Activated CD4-positive, alpha-beta T cell treated with anti-CD3 and anti-CD28 coated beads, Interleukin-2, Interleukin-4, amounts not matched to agents 100 ng/mL and 50 ng/mL, durations not matched to agents 16 hours and 8 hours (primary cell): ENCODE results near the gene WIPF3.

Source experiments
- DNase-seq: peaks from one replicate; pipeline ENCODE4 v3.0.0-alpha.2; 2020; ENCODE audit warnings: low spot score

WIPF3 gene

DNA sequence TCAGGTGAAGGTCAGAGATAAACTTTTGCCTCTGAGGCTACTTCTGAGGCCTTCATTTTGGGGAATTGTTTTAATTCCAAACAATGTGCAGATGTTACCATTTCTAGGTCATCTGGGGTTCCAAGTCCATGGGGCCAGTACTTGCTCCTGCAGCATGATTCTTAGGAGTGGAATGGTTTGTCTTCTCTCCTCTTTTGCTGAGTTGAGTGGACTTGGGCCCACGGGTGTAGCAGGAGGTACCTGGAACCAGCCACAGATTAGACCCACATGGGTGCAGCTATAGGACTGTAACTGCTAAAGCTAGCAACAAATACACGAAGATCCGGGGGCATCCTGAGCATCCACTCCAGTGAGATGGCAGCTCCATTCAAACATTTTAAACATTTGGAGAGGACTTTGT lies 41.6 kb downstream of the WIPF3 start:
- no peak for DNase-seq

DNA sequence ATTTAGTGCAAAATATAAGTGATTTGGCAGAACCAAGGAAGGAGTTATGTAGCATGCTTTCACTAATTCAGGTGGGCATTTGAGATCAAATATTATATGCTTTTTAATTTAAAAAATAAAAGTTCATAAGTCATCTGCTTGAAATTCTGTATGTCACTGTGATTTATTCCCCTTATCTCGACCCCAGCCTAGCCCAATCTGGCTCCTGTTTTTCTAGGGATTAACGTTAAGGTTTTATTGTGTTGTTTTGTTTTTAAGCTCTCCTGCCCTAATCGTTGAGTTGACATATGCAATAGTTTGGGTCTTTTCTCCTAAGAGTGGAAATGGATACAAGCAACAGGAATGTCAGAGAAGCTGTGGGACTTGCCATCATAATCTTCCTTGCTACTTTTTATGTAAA lies 42.6 kb downstream of the WIPF3 start:
- no peak for DNase-seq

DNA sequence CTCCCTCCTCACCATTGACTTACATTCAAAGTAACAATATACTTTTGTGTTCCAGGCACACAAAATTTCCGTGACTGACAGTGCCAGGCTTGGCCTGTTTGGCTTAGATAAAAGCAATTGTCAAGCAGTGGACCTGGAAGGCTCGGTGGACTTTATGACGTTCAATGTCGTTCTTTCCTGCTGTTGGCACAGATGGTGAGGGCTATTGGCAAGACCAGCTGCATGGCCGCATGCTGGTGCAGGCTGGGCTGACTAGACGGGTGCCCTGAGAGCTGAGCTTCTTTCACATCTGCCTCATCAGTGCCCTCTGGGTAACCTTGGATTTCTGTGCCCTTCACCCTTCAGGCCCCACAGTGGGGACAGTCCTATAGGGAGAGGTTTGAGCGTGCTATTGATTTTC lies 45.2 kb downstream of the WIPF3 start:
- DNase-seq = no peak

DNA sequence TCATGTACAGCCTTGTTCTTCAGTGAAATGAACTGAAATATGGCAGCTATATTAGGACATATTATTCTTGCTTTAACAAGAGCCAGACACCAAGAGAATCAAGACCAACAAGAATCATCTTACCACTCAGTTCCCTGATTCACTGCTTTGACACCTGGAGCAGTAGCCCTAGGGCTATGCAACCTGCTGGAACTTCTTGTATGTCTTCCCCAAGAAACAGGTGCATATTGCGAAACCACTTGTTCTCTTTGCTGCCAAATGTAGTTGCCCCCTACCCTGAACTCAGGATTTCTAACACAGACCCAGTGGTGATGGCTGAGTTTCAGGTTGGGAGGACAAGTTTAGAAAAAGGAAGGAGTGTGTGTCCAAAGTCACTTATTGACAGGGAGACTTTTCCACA lies 46.1 kb downstream of the WIPF3 start:
- no peak for DNase-seq

DNA sequence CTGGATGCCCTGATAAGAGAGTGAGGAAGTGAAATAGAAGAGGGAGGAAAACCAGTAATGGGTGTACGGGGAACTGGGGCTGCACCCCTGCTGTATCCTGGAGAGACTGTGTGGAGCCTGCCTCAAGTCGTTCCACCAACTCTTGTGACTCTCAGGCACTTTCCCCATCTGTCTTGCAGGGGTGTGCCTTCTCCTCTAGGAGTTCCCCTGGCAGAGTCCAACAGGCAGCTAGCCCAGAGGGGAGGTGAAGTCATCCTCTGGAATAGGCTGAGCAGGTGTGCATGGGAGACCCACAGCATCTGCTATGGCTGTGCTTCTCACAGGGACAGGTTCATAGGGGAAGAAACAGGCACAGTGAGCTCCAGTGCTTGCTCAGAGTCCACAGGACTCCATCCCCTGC lies 46.8 kb downstream of the WIPF3 start:
- no peak for DNase-seq

DNA sequence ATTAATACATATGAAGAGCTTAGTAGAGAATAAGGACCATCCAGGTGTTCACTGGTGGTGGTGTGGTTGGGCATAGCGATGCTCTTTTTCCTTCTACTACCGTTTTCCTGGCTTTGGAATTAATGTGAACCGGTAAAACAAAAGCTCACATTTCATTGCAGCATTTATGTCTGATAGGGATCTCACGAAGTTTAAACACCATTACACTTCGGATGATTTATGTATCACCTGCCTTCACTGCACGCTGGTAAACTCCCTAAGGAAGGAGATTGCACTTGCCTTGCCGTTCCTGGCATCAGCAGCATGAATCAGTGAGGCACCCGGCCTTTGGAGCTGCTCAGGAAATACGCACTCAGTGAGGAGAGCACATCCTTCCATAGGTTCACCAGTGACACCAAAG lies 47.5 kb downstream of the WIPF3 start:
- DNase-seq = no peak

DNA sequence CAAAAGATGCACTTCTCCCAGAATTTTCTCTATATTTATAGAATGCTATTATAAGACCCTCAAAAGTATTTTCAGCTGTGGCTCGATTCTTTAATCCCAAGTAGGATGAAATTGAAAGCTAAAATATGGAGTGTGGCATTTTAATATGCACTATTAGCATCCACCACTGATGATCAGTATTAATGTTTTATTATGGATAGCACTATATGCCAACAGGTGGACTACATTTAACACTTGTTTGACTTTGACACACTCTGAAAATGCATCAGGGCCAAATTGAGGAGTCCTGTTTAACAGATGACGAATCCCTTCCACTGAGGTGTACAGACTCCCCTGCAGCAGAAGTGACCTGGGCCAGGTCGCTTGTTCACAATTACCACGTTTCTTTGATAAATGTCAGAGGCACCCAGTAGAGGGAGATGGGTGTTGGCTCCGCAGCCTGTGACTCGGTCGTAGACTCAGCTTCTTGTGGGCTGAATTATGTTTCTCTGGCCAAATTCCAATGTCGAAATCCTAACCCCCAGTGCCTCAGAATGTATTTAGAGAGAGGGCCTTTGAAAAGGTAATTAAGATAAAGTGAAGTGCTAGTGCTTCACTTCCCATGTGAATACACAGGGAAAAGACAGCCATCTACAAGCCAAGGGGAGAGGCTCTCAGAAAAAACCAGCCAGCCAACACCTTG lies 48.1 kb downstream of the WIPF3 start:
- no peak for DNase-seq

DNA sequence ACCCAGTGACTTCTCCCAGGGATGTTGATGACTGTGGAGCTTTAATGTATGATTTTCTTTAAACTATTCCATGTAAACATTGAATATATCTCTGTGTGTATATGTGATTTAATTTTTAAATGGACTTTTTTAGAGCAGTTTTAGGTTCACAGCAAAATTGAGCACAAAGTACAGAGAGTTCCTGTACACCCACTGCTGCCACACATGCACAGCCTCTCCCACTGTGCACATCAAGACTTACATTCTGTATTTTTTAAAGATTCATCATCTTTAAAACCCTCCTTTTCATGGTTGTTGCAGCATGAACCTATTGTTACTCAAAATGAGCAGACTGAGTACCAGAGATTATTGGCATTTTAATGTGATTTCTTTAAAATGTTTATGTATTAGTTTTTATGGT lies 51.3 kb downstream of the WIPF3 start:
- DNase-seq = no peak

DNA sequence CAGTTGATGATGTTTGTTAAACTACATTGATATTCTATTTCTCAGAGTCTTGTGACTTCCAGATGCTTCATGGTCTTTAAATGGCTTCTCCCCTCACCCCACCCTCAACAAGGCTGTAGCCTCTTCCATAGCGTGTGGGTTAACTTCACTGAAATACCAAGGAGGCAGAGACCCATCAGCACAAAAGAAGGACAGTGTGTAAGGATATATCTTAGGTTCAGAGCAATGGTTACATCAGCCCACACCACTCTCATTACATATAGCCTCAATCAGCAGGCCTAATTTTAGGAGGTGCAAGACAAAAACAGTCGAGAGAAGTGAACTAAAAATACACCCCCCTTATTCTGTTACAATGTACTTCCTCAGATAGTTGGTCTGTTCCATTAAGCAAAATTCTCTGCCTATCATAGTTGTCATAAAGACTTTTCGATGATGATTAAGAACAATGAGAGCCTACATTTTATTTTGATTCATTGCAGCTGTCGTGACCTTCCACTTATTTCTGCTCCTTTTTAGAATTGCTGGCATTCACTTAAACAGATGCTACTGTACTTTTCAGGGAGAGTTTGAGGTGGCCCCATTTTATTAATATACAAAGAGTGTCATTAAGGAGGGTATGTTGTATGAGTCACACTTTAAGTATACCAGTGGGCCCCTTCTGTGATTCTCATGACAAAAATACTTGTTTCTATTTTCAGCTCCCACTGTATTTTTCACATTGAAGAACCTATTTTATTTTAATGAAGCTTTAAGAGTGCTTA lies 52.1 kb downstream of the WIPF3 start:
- DNase-seq = no peak

DNA sequence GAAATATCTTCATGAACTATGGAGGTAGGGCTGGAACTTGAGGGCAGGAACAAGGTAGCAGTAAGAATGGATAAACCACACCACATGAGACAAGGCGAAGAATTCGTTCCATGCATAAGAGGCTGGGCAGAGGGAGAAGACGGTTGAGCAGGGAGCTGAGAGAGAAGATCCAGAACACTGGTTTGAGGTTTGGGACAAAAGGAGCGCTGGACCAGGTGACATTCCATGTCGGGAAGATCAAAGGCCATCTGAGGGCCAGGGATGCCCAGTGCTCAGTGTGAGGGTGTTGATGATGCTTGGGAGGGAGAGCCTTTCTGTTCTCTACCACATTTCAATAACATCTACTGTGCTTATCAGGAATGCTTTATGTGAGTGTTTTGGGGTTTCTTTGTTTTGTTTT lies 52.8 kb downstream of the WIPF3 start:
- no peak for DNase-seq

DNA sequence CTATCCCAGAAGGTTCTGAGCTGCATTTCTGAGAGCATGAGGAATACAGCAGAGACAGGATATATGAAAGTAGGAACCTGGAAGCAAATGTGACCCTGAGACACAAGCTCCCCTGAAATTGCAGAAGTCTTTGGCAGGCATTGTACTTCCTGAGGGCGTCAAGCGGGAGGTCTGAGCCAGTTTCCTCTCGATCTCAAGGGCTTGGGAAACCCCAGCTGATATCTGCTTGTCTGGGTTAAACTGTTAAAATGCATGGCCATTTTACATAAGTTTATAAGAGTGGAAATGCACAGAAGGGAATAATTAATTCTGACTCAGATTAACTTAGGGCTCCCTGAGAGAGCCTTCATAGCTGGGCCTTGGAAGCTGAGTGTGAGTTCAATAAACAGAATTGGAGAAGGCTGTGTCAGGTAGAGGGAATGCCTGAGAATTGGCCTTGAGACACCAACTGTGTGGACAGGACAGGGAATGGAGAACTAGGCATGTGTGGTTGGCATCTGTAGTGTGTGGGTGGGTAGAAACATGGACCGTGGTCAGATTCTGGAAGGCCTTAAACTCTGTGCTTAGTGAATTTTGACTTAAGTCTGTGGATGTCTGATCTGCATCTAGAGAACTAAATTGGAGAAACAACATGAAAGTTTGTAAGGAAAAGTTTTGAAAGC lies 53.3 kb downstream of the WIPF3 start:
- DNase-seq = no peak

DNA sequence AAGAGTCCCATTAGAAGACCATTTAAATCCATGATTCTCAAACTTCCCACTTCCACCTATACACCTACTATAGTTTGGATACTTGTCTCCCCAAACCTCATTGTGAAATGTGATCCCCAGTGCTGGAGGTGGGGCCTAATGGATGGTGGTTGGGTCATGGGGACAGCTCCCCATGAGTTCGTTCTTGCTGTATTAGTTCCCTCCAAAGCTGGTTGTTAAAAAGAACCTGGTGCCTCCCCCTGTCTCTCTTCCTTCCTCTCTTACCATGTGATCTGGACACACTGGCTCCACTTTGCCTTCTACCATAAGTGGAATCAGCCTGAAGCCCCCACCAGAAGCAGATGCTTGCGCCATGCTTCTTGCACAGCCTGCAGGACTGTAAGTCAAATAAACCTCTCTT lies 53.9 kb downstream of the WIPF3 start:
- no peak for DNase-seq

DNA sequence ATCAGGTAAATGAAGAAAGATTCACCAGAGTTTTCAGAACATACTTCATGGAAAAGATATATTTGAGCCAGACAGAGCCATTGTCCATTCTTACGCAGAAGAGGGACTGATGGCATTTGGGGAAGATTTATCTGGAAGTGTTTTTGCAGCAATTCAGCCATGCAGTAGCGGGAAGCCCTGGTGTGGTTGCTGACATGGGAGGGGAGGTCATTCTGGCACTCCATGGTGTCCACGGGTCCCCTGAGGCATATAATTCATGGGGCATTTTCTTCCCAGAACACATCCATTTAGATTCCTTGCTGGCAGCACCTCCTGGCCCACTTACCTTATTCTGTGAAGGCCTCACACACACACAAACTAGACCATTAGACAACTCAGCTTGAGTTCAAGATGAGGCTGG lies 55.6 kb downstream of the WIPF3 start:
- DNase-seq = no peak

DNA sequence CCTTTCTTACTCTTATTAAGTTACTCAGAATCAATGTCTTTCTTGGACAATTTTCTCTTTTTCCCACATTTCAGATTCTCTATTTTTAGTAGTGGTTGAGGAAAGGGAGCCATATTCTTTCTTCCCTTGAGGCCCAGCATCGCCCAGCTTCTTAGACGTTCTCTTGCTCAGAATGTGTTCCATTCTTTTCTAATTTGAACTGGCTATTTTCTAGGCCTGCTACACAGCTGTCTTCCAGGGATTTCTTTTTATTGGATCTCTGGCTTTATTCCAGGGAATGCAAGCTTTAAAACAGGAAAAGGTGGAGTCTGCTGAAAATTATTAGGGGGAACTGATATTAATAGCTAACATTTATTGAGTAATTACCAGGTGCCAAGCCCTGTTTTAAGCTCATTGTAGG lies 58.3 kb downstream of the WIPF3 start:
- DNase-seq = no peak

DNA sequence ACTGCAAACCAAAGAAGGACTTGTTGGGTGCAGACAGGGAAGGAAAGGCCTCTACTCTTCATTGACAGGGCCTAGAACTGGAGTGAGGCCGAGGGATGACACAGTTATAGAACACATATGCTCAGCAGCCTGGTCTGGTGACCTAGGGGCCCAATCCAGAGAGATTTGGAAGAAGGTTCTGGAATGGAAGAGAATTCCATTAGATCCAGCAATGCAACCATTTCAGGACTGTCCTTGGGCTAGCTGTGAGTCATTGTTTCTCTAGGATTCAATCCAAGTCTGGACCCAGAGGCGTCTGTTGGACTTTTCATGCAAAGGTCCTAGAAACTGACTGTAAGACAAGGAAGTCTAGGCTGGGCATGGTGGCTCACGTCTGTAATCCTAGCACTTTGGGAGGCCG lies 59.2 kb downstream of the WIPF3 start:
- no peak for DNase-seq

DNA sequence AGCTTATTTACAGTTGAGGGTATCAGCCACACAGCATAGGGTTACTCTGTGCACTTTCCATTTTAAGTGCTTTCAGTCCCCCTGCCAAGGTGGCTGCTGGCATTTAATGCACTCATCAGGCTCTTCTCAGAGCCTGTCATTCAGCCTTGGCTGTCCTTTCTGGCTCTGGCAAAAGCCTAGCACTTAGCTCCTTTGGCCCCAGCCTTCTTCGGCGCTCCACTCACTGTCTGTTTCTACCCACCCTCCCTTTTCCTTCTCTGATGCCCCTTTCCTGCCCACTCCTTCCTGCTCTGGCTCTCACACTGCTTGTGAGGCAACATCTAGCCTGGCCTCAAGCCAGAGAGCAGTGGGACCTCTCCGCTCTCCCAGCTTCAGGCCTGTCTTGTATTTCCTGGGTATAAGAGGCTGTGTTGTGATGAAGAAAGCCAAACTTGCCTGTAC lies 60.2 kb downstream of the WIPF3 start:
- no peak for DNase-seq

DNA sequence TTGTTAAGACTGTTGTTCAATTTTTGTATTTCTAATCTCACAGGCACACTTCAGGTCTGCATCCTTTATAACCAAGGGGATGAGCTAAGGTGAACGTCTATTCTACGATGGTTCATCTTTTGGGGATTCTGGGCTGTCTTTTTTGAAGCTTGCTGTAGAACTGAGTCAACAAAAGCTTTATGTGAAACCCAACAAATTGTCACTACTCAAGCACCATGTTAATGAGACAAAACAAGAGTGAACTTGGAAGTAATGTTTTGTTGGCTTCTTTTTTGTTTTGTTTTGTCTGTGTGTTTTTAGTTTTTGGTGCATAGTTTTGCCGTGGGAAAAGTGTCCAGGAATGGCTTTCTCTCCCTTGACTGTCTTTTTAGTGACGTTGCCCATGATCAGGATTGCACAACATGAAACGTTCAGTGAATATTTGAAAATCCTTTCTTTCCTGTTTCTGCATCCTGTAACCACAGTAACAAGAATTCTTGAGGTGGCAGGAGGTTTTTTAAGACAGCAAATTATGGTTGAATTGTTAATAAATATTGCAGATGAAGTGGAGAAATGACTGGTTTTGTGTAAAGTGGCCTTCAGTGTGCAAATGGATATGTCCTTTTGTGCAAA lies 65.6 kb downstream of the WIPF3 start:
- no peak for DNase-seq

DNA sequence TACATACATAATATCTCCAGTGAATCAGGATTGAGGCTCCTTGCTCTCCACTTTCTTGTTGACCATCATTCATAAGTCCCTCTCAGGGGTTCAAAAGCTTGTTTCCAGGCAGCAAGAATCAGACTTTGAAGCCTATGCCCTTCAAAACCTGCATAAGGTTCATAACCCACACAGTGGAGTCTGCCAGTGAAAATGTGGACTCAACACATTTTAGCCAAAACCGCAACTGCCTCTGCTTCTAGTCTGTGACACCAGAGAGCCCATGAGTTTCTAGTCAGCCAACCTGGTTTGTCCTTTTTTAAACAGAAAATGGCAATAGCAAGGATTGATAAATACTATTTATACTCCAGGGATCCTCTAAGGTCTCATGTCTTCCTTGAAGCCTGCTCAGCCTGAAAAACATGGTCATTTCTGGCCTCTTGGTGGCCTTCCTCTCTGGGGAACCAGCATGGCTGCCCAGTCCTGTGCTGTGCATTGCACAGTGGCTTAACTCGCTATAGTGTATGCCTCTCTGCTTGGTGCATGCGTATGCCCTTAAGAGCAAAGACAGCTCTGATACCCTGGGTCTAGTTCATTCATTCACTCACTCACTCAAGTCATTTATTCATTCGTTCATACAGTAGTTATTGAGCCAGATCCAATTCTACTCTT lies 67.5 kb downstream of the WIPF3 start:
- no peak for DNase-seq

DNA sequence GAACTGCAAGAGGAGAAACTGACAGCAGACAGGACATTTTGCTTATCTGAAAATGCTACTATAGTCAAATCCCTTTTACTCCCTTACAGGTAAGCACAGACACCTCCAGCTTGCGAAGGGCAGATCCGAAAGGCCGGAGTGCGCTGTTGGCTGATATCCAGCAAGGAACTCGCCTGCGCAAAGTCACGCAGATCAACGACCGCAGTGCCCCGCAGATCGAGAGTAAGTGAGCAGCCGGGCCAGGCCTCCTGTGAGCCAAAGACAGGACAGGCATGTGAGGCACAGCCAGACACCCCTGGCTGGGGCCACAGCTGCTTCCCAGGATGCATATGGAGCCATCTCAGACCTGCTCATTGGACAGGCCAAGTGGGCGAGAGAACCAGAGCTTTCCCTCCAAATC lies 69.4 kb downstream of the WIPF3 start:
- DNase-seq = no peak

DNA sequence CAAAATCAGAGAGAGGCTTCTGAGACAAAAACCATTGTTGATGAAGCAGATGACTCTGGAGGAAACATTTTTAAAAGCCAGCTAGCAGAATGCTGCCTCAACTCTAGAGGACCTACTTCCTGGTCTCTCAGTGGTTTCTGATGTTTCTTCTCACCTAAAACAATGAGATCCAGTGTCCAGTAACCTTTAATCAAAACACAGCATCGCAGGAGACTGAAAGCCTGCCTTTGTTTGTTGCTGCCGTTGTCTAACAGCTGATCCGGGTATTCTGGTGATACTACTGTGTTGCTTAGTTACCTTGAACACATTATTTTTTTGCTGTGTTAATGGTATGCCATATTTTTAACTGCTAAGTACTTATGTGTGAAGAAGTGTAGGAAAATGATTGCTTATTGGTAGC lies 70.9 kb downstream of the WIPF3 start:
- peak; percentile 2 for DNase-seq

DNA sequence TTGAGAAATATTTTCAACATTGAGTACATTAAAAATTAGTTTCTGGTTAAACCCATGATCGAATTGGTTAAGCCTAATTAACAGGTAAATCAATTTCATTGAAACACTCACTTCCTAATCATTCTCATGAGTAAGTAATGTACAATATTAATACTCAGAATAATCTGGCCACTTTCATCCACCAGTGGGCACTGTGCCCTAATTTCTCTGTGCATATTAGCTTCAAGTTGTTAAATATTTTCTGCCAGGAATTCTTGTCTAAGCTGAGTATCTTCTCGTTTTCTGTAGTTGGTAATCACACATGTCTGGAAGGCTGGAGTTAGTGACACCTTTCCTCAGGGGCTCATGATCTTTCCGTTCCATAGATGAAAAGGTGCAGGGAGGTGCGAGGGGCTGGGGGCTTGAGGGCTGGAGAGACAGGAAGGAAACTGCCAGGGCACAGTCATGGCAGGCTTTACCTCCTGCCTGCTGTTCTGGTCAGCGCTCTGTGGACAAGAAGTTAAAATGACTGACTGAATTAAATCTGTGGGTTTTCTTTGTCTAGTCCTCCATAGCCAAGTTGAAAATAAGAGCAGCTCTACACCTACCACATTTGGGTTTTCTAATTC lies 71.9 kb downstream of the WIPF3 start:
- no peak for DNase-seq

DNA sequence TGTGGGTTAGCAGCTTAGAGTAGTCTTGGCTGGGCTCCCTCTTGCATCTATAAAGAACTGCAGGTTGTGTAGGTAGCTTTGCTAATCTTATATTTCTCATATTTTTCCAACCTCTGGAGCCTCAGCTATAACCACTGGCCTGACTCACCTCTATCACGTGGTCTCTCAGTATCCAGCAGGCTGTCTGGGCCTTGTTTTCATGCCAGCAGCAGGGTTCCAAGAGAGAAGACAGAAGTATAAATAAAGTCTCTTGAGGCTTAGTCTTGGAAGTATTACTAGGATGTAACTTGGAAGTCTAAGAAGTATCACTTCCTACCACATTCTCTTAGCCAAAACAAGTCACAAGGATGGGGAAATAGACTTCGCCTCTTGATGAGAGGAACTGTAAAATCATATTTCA lies 73.3 kb downstream of the WIPF3 start:
- DNase-seq = no peak
